Nephron (organoid): ENCODE measurements around the gene MYOM1.

Source experiments
- H3K27ac Mint-ChIP-seq, 3 experiments: 2 replicates each; pipeline ENCODE4 v1.8.0; 2020; ENCODE audit warnings: mixed read lengths in 3 of 3, mild to moderate bottlenecking in 2 of 3, moderate library complexity in 1 of 3
- H3K27me3 Mint-ChIP-seq: 2 replicates; pipeline ENCODE4 v1.8.0; 2021; ENCODE audit warnings: low read depth, mild to moderate bottlenecking, moderate library complexity, mixed read lengths
- H3K36me3 Mint-ChIP-seq: 2 replicates; pipeline ENCODE4 v1.8.0; 2020; ENCODE audit warnings: low read depth, mixed read lengths
- H3K4me1 Mint-ChIP-seq: 2 replicates; pipeline ENCODE4 v1.8.0; 2020; ENCODE audit warnings: mixed read lengths
- H3K4me3 Mint-ChIP-seq, 3 experiments: 2 replicates each; pipeline ENCODE4 v1.8.0; 2020; ENCODE audit warnings: mild to moderate bottlenecking in 3 of 3, mixed read lengths in 3 of 3, moderate library complexity in 2 of 3
- H3K9me3 Mint-ChIP-seq: 2 replicates; pipeline ENCODE4 v1.8.0; 2020; ENCODE audit warnings: mixed read lengths
- CTCF ChIP-seq, 3 experiments: fragments of 200-600 bp; sonication (generic); IDR thresholded peaks; one replicate each; pipeline ENCODE4 v1.5.0; 2021; ENCODE audit warnings: antibody characterized with exemption in 3 of 3; ENCODE audit not compliant: unreplicated experiment in 3 of 3

Gene MYOM1

GRCh38 chr18:3135536-3135935 is 84.2 kb downstream of the MYOM1 start:
- no peak overlapping the region for H3K27ac Mint-ChIP-seq
- no peaks in the 10 kb centered on the region for H3K36me3 Mint-ChIP-seq
- TF ChIP-seq CTCF (IDR thresholded peaks at IDR 0.05; ENCODE audit: unreplicated experiment in 3 of 3): no peak
- peaks cover 3% of the 10 kb centered on the region for H3K9me3 Mint-ChIP-seq
- H3K27me3 Mint-ChIP-seq: no peaks in the 10 kb centered on the region
- peaks cover 8% of the 10 kb centered on the region for H3K4me1 Mint-ChIP-seq
- no peak overlapping the region for H3K4me3 Mint-ChIP-seq

- Mint-ChIP-seq H3K36me3 (no peaks in the 10 kb centered on the region), H3K4me3 (no peak overlapping the region), H3K9me3 (no peaks in the 10 kb centered on the region), H3K27ac (no peak overlapping the region), H3K27me3 (no peaks in the 10 kb centered on the region), H3K4me1 (peaks cover 16% of the 10 kb centered on the region)
- no peak for TF ChIP-seq CTCF (IDR thresholded peaks at IDR 0.05; ENCODE audit: unreplicated experiment in 3 of 3)
Measured at GRCh38 chr18:3132700-3133099, 87.1 kb downstream of the MYOM1 start.

GRCh38 chr18:3130344-3130743 is 89.4 kb downstream of the MYOM1 start:
- Mint-ChIP-seq H3K4me1 (peaks cover 16% of the 10 kb centered on the region), H3K27ac (no peak overlapping the region), H3K4me3 (no peak overlapping the region), H3K36me3 (no peaks in the 10 kb centered on the region), H3K27me3 (no peaks in the 10 kb centered on the region), H3K9me3 (no peaks in the 10 kb centered on the region)
- no peak for TF ChIP-seq CTCF (IDR thresholded peaks at IDR 0.05; ENCODE audit: unreplicated experiment in 3 of 3)

GRCh38 chr18:3129053-3129864 is 90.5 kb downstream of the MYOM1 start:
- TF ChIP-seq CTCF (IDR thresholded peaks at IDR 0.05; ENCODE audit: unreplicated experiment in 3 of 3): peak; percentile 73 to 82 (median 82)
- H3K27ac Mint-ChIP-seq: peak overlapping the region; percentile 13 to 38 (median 17)
- H3K4me3 Mint-ChIP-seq: no peak overlapping the region

GRCh38 chr18:3126457-3127097 is 93.2 kb downstream of the MYOM1 start:
- H3K36me3 Mint-ChIP-seq: peaks cover 7% of the 10 kb centered on the region
- peaks cover 8% of the 10 kb centered on the region for H3K9me3 Mint-ChIP-seq
- no peaks in the 10 kb centered on the region for H3K27me3 Mint-ChIP-seq
- no peak overlapping the region for H3K4me3 Mint-ChIP-seq
- peaks cover 16% of the 10 kb centered on the region for H3K4me1 Mint-ChIP-seq
- no peak for TF ChIP-seq CTCF (IDR thresholded peaks at IDR 0.05; ENCODE audit: unreplicated experiment in 3 of 3)
- no peak overlapping the region for H3K27ac Mint-ChIP-seq

More at GRCh38 chr18:3129053-3129864, 90.5 kb downstream of the MYOM1 start:
- Mint-ChIP-seq H3K9me3 (peaks cover 8% of the 10 kb centered on the region), H3K27me3 (no peaks in the 10 kb centered on the region), H3K36me3 (peaks cover 7% of the 10 kb centered on the region), H3K4me1 (peaks cover 16% of the 10 kb centered on the region)
